GM12865 (cell line): ENCODE results near the gene SAMHD1.
"Not testable (repeated sequence)": the region's sequence is repeated elsewhere in the genome, so short reads cannot be mapped to it uniquely, and the experiment has no call there.

Experiments used
- DNase-seq: peaks from one replicate; pipeline ENCODE4 v3.0.0; 2010; ENCODE audit warnings: low read depth
- H3K4me3 ChIP-seq: 2 replicates; pipeline ENCODE4 v1.5.1; 2011; ENCODE audit warnings: mild to moderate bottlenecking, low read depth, low read length, control low read depth
- CTCF ChIP-seq: IDR thresholded peaks from 2 replicates; pipeline ENCODE4 v1.5.1; 2011; ENCODE audit warnings: low read length, control low read depth, low read depth, inconsistent platforms; ENCODE audit not compliant: insufficient read depth; ENCODE audit errors: missing control alignments

The SAMHD1 gene

GRCh38 chr20:36967636-36968035 is 16.1 kb upstream of the SAMHD1 start:
- no peak for DNase-seq
- TF ChIP-seq CTCF = no peak
- H3K4me3 ChIP-seq = no peak overlapping the region

- H3K4me3 ChIP-seq, DNase-seq: not testable (repeated sequence)
Measured at GRCh38 chr20:36966965-36967364, 15.5 kb upstream of the SAMHD1 start.

DNA sequence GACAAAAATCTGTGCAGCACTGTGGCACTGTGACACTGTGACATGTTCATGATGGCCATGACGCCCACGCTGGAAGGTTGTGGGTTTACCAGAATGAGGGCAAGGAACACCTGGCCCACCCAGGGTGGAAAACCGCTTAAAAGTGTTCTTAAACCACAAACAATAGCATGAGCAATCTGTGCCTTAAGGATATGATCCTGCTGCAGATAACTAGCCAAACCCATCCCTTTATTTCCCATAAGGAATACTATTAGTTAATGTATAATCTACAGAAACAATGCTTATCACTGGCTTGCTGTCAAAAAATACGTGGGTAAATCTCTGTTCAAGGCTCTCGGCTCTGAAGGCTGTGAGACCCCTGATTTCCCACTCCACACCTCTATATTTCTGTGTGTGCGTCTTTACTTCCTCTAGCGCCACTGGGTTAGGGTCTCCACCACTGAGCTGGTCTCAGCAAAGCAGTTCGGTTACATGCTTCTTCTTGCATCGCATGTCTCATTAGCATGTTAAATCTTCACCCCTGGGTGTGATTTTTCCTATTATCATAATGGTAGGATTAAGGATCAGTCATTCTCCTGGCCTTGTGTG is 10.9 kb upstream of the SAMHD1 start:
- DNase-seq, H3K4me3 ChIP-seq: not testable (repeated sequence)

GRCh38 chr20:36959242-36959641 is 7.7 kb upstream of the SAMHD1 start:
- DNase-seq = no peak
- H3K4me3 ChIP-seq = no peak overlapping the region
- no peak for TF ChIP-seq CTCF

DNA sequence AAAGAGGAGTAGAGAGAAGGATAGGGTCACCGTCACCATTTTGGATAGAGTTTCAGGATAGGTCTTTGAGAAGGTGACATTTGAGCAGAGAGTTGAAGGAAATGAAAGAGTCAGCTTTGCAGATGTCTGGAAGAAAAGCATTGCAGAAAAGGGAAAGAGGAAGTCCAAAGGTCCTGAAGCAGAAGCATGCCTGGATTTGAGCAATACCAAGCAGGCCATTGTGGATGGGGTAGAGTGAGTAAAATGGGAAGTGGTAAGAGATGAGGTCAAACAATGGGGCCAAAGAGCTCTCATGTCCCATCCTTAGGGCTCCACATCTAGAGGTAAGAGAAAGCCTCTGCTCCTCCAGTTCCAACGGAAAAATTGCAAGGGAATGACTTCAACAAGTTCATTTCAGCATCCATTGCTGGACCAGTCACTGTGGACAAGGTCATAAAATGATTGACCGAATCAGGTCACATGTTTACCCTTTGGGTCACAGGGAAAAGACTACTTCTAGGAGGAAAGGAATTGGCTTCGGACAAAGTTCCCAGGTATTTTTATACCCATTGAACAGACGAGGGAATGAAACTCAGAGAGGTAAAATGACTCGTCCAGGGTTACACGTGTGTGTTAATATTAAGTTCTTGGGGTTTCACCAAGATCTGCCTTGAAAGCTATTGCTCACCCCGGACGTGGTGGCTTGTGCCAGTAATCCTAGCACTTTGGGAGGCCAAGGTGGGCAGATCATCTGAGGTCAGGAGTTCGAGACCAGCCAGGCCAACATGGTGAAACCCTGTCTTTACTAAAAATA is 6.6 kb upstream of the SAMHD1 start:
- no peak for DNase-seq
- no peak for TF ChIP-seq CTCF
- H3K4me3 ChIP-seq = no peak overlapping the region

DNA sequence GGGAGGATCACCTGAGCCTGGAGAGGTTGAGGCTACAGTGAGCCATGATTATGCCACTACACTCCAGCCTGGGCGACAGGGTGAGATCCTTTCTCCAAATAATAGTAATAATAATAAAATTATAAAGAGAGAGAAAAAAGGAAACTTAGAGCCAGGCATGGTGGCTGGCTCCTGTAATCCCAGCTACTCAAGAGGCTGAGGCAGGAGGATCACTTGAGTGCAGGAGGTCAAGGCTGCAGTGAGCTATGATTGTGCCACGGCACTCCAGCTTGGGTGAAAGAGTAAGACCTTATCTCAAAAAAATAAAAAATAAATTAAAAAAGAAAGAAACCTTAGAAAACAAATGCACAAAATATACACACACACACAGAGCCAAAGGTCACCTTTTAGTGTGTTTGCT is 5.2 kb upstream of the SAMHD1 start:
- H3K4me3 ChIP-seq = no peak overlapping the region

GRCh38 chr20:36956016-36956415 is 4.5 kb upstream of the SAMHD1 start:
- no peak for TF ChIP-seq CTCF
- no peak overlapping the region for H3K4me3 ChIP-seq

More for the DNA sequence above, 5.2 kb upstream of the SAMHD1 start:
- DNase-seq = no peak
- no peak for TF ChIP-seq CTCF

GRCh38 chr20:36951979-36952738 is 651 bp upstream of the SAMHD1 start:
- DNase-seq = no peak
- no peak for TF ChIP-seq CTCF
- peak overlapping the region; percentile 55 for H3K4me3 ChIP-seq

More at GRCh38 chr20:36956016-36956415, 4.5 kb upstream of the SAMHD1 start:
- no peak for DNase-seq
